ENCODE results near the gene SHB.
"Not testable (repeated sequence)": the region's sequence is repeated elsewhere in the genome, so short reads cannot be mapped to it uniquely, and the experiment has no call there.

The SHB gene

DNA sequence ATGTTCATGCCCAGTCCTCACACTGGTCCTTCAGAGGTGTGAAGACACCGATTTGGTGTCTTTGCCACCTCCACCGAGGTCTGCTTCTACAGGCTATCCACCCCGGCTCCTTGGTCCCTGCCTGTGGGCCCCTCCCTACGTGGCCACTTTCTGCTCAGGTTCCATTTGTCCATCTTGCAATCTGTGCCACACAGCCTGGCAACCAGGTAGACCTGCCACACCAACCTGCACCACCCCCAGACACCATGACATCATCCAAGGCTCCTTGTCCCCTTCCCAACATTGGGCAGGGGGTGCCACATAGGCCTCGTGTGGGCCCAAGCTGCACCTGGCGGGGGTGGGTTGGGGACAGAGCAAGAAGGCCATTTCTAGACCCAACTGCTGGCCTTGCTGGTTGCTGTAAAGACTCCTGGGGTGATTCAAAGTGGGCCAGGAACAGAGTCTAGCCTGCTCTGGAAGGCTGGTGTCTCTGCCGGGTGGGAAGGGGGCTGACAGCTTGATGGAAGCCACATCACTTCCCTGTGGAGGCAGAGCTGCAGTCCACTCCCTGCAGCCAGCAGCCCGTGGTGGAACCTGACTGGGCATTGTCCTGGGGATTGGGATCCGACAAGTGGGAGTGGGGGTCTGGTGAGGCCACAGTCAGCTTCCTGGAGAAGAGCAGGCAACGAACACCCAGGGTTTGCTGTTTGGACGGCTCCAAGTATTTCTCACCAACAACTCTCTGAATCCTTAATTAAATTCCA is 99.3 kb downstream of the SHB start:
- no peak for DNase-seq (ENCODE audit: low spot score)

DNA sequence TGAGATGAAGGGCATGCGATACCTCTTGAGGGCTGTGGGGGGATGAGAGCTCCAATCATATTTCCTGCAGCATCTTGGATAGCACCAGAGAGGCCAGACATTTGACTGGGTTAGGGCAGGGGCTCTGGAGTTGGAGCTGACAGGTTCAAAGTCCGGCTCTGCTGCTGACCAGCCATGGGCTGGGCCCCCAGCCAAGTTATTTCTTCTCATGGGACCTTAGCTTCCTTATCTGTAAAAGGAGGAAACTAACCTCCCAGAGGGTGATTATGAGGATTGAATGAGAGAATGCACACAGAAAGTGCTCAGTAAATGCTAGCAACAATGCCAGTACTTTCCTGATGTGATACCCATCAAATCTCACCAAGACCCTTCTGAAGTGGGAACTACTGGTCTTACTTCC is 99.9 kb downstream of the SHB start:
- no peak for DNase-seq (ENCODE audit: low spot score)

DNA sequence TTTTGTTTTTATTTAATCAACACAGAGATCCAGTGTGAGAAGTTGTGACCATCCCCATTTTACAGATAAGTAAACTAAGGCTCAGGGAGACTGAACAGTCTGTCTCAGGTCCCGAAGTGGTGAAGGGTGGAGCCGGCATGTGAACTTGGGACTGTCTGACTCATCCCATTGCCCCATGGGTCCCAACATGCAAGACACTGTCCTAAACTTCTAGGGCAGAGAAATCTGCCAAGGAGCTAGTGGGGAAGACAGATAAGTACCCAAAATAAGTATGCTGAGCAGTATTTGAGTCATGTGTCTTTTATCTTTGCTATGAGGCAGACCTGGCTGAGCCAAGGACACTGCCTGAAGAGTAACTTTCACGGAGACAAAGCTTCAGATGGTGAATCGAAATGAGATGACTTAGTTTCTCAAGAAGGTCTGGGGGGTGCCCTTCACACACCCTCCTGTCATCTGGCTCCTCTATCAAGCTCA is 100.8 kb downstream of the SHB start:
- no peak for DNase-seq (ENCODE audit: low spot score)

DNA sequence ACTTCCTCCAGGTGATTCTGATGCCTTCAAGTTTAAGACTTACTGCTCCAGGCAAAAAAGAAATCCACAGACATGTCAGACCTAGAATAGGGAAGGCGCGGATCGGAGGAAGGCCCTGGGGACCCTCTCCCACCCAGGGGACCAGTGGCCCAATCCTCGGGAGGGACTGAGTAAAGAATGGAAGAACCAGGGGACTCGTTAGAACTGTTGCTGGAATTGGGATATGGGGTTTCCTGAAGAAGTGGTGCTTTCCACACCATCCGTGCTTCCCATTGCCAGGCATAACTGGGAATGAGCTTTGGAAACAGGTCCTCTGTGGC is 101.3 kb downstream of the SHB start:
- DNase-seq (ENCODE audit: low spot score): no peak

DNA sequence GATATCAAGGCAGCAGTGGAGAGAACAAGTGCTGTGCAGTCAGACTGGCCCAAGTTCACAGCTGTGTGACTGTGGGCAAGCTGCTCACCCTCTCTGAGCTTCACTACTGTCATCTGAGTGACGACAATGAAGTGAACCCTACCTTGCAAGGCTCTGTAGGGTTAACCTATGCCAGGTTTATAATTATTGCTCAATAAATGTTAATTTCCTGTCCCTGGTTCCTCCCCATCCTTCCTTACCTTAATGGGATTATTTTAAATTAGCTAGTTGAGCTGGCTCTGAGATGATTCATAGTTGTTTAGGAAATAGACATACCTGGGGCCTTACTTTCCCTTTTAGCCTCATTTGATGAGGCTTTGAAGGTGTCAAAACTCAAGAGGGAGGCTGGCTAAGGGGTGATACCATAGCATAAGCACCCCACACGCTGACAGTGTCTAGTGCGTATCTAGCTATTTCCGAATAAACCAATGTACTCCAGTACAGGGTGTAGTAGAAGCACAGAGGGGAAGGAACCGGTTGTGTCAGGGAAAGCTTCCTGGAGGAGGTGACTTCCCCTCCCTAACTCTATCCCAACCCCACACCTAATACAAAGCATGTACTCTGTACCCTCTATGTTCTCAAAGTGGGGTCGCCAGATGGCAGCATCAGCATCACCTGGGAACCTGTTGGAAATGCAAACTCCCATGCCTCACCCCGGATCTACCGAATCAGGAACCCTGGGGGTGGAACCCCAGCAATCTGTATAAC is 101.8 kb downstream of the SHB start:
- no peak for DNase-seq (ENCODE audit: low spot score)

DNA sequence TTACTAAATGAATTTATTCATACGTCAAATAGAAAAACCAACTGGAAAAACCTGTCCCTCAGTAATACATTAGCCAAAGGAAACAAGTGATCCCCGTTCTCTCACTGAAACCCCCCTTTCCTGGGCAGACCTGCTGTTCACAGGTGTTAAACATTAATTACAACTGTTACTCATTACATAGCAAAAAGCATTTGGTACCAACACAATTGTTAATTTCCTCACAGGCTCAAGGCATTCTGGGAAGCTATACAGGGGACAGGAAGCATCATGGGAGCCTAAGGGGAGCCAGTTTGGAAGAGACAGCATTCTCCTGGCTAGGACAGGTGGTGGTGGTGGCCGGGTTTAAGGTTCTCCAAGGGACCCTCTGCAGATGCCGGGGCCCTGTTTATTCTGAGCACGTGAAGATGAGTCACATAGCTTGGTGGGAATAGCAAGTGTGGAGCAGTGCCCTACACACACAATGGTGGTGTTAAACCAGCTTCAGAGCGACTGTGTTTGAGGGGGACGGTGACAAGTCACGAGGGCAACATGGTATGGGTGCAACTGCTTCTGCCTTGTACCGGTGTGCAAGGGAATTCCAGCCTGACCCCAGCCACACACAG is 102.5 kb downstream of the SHB start:
- DNase-seq (ENCODE audit: low spot score): no peak

DNA sequence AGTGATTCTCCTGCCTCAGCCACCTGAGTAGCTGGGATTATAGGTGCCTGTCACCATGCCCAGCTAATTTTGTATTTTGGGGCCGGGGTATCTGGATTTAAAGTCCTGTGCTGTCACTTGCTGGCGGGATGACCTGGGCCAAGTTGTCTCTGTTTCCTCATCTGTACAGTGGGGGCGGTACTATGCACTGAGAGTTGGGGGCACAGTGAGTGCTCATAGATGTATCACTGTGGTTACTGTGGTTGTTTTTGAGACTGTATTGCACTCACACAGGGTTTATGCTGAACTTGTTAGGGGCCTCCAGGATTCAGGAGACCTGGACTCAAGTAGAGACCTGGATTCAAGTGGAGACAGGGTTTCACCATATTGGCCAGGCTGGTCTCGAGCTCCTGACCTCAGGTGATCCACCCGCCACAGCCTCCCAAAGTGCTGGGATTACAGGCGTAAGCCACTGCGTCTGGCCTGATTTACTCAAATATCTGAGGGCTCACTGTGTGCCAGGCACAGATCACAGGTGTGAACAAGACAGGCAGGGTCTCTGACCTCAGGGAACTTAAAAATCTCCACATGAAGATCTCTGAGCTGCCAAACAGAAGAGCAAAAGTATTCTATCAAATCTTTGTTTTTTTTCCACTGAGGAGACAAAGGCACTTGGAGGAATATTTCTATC is 103.2 kb downstream of the SHB start:
- DNase-seq (ENCODE audit: low spot score): not testable (repeated sequence)

DNA sequence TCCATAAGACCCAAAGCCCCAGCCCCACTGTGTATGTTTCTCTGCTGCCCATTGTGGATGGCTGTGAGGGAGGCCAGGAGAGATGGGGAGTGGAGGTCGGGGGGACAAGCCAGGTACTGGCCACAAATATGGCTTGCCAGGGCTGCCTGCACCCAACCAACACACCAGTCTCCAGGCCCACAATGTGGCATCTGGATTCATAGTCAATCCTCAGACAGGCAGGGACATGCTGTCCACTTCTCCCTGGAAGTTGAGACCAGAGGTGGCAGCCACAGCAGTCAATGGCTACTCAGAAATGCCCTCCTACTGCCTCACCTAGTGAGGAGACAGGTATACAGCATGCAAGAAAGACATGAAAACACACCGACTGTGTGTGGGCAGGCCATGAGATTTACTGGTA is 103.9 kb downstream of the SHB start:
- DNase-seq (ENCODE audit: low spot score): no peak

DNA sequence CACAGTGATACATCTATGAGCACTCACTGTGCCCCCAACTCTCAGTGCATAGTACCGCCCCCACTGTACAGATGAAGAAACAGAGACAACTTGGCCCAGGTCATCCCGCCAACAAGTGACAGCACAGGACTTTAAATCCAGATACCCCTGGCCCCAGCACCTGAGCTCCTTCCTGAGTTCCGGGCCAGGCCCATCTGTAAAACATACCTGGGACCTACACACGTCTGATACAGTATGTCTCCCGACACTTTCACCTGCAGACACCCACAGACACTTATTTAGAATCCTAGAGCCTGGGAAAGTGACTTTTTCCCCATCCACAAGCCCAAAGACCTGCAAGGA is 104.3 kb downstream of the SHB start:
- no peak for DNase-seq (ENCODE audit: low spot score)

DNA sequence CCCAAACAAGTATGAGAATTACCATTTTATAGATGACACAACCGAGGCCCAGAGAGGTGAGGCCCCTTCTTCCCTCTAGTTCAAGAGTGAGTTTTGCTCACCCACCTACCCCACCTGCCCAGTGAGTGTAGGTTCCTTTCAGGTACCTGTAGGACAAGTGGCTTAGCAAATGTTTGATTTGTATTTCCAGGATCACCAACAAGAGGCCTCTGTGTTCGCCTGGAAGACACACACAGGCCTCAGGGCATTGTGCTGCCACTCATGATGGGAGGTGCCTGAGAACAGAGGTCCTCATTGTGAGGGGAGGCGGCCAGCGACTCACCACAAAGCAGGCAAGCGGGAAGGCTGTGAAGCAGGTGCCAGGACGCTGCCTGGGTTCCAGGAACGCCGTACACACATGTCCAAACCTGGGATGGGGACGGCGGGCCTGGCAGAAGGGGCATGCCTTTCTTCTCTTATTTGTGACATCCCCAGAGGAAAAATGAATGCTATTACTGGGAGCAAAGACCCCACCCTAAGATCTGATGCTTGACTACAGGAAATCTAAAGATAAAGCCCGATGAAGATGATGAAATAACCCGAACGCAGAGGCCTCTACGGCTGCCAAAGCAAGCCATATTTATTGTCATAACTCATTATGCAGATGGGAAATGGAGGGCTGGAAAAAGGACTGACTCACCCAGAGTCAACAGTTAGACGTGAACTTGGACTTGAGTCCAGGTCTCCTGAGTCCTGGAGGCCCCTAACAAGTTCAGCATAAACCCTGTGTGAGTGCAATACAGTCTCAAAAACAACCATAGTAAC is 104.9 kb downstream of the SHB start:
- DNase-seq (ENCODE audit: low spot score): peak; percentile 95

DNA sequence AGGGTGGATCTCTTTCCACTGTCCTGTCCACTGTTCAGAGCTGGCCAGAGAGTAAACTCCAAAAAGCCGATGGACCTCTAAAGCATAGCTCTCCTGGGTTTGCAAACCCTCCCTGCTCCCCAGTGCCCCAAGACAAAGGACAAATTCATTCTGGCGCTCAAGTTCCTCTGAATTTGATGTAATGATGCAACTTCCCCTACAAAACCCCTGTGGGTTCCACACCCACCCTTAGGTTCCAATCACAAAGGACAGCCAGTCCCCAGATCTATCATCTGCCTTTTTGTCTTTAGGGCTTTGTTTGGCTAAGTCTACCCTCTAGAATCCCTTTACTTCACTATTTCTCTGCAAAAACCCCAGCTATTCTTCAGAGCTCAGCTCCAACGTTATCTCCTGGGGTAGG is 107.7 kb downstream of the SHB start:
- DNase-seq (ENCODE audit: low spot score): no peak

DNA sequence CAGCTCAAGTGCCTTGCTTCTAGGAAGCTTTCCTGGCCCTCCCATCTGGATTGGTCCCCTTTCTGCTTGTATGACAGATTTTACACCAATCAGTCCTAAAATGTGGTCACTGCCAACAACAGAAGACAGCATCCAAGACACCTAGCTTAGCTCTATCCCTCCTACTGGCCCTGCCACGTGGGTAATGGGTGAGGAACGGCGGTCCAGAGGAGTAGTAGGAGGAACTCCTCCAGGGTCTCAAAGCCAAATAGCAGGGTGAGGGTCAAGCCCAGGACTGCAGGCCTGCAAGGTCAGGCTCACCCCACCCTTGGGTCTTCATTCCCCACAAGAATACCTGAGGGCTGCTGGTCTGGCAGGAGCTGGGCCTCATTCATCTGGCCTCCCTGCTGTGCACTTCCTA is 108.4 kb downstream of the SHB start:
- no peak for DNase-seq (ENCODE audit: low spot score)

DNA sequence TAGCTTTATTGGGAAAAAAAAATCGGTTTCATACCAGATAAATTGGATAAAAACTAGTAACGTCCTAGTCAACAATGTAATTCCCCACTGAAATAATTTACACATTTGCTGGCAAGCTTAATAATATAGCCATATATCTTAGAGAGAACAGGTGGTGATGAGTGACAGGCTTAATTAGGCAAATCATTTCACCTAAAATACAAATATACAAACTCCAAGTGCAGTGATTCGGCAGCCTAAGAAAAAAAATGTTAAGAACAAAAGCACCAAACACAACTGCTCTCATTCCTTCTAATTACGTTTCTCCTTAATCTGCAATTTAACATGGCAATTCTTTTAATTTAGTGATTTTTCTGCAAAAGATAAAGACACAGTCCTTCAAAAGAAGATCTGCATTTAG is 109.1 kb downstream of the SHB start:
- no peak for DNase-seq (ENCODE audit: low spot score)

DNA sequence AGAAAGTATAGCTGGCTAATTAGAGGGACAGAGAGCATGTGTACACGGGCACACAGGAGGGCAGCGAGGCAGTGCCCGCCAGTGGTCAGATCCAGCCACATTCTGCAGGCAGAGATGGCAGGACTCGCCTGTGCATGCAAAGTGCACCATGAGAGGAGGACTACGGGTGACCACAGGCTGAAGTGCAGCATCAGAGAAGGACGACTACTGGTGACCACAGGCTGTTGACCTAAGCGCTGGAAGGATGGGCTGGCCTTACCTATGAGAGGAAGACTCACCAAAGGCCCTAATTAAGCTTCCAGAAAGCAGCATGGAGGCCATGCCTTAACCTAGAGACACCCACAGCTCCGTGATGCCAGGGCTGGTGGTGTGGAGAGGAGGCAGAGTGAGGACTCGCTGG is 110.9 kb downstream of the SHB start:
- no peak for DNase-seq (ENCODE audit: low spot score)

DNA sequence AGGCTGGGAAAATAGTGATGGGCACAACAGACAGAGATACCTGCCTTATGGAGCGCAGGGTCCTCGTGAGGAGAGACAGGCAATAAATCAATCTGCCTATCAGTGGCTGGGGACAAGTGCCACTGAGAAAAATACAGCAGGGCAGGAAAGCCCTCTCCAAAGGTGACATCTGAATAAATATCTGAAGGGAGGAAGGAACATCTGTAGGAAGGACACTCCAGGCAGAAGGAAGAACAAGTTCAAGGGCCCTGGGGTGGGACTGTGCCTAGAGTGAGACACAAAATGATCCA is 111.4 kb downstream of the SHB start:
- no peak for DNase-seq (ENCODE audit: low spot score)

DNA sequence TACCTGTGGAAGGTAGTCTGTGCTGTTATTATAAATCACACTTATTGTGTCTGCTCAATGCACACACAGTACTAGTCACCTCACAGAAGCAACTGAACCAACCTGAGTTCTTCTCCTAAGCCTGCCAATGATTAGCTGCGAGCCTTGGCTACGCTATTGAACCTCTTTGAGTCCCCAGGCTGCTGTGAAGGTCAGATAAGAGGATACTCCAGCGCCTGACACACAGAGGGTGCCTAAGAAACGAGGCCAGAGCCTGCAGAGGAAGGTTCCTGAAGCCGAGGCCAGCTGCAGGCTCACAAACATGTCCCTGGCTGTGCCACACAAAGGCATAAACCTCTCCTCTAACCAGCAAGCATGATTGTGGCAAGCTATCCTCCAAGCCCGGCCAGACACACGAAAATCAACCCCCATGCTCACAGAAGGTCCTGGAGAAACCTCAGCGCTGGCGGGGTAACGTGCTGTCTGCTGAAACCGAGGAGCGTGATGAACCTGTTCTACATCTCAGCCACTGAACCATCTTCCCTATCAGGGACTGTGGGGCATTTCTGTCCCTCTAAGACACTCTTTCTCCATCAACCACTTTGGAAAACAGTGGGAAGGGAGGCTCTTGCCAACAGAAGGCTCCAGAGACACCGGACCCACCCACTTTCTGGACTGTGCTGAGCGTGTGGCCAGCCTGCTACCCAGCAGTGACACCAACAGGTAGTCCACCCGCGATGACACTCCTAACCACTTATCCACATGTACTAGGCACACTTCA is 111.9 kb downstream of the SHB start:
- DNase-seq (ENCODE audit: low spot score): peak; percentile 32

DNA sequence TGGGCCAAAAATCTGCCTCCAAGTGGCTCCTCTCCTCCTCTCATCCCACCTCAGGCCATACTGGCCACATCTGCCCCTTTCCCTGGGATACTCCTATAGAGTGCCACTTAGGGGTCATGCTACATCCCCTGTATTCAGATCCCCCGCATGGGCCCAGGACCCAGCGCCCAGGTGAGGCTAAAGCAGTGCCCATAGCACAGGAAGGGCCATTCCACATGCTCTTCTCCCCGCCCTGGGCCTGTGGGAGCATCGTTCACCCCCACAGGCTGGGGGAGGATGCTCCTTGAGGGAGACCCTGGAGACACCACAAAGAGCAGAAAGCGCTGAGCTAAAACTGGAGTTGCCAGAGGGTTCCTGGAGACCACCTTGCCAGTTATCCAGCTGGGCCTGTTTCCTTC is 112.6 kb downstream of the SHB start:
- no peak for DNase-seq (ENCODE audit: low spot score)

DNA sequence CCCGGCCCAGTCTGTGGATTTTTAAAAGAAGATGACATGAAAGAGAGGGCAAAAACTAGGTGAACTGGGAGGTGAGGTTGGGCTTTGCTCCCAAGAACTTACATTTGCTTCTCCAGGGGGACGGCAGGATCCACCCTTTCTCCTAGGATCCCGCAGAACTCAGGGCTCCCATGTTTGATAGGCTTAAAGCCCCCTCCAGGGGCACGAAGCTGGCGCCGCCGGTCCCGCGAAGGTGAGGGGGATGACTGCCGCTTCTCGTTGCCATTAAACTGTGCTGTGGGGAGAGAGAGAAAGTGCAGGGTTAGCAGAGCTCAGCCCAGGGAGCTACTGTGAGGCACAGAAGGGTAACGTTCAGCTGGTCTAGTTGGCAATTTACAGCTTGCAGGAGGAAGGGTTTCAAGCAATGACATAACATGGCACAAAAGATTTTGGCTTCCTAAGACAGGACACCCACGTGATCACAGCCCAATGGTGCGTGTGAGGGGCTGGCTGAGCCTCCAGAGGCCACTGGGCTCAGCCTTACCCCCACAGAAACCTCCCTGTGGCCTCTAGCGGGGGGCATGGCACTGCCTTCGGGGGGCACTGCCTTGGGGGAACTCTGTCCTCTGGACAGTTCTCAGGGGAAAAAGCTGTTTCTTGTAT is 113.1 kb downstream of the SHB start:
- peak; percentile 51 for DNase-seq (ENCODE audit: low spot score)

DNA sequence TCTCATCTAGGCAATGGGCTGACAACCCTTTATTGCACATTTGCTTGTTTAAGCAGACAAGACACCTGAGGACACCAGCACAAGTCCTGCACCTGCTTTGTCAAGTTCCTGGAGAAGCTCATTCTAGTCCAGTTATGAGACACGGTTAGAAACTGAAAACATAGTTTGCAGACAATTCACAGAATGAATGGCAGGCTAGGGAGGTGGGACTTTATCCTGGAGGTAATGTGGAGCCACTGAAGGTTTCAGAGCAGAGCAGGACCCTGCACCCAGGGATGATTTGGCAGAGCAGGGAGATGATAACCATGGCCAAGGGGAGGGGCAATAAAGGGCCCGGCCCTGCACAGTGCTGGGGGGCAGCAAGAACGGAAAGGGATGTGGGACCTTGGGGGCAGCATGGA is 114.4 kb downstream of the SHB start:
- no peak for DNase-seq (ENCODE audit: low spot score)

DNA sequence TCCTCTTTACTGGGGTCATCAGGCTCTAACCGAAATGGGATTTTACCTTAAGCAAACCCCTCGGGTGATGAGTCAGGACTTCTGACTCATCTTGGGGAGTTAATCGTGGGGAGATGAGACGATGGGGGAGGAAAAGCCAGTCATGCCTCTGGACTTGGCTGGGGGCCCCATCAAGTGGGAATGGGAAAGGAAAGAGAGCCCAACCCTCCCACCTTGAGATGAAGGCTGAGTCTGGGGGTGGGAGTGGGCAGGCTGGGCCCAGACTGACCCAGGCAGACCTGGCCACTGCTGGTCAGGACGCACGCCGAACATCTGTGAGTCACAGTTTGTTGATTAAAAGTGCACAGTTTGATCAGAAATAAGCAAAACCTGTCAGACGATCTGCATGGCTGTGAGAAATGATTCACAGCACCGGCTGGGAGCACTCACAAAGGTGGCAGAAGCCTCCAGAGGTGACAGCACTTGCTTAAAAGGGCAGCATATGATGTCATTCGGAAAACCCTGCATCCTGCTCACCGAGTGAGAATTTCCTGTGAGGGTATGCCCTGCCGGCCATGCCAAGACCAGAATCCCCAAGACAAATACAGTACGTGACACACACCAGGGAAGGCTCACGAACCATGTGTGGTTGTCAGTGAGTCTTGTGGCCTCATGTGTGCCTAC is 115.1 kb downstream of the SHB start:
- no peak for DNase-seq (ENCODE audit: low spot score)
